ENCODE measurements around the gene SHD. TPM values are rescaled to one million over a fixed set of nuclear protein-coding genes. Genes with fewer than 3 reads are reported as not detected.
"Not testable (repeated sequence)": the region's sequence is repeated elsewhere in the genome, so short reads cannot be mapped to it uniquely, and the experiment has no call there.

Gene SHD
- total and polyA plus RNA-seq, 4 donors = not detected

DNA sequence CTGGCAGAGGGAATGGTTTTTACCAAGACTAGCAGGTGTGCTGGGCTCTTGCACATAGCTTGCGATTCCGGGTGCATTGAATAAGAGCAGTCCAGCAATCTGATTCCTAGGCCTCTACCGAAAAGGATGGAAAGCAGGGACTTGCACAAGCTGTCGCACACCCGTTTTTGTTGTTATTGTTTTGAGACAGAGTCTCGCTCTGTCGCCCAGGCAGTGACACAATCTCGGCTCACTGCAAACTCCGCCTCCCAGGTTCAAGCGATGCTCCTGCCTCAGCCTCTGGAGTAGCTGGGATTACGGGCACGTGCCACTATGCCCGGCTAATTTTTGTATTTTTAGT lies 44.2 kb upstream of the SHD start:
- peaks cover 0 to 2% (median 0%) of the 10 kb centered on the region in 4 donors for H3K9me3 ChIP-seq (ENCODE audit: control insufficient read depth in 4 of 4, insufficient read depth in 3 of 4, low read length in 3 of 4)
- no peaks in the 10 kb centered on the region for H3K27me3 ChIP-seq (ENCODE audit: control insufficient read depth in 3 of 3, insufficient read depth in 3 of 3, low read length in 2 of 3)
- H3K4me3 ChIP-seq = no peak overlapping the region
- TF ChIP-seq, protein P1, sequence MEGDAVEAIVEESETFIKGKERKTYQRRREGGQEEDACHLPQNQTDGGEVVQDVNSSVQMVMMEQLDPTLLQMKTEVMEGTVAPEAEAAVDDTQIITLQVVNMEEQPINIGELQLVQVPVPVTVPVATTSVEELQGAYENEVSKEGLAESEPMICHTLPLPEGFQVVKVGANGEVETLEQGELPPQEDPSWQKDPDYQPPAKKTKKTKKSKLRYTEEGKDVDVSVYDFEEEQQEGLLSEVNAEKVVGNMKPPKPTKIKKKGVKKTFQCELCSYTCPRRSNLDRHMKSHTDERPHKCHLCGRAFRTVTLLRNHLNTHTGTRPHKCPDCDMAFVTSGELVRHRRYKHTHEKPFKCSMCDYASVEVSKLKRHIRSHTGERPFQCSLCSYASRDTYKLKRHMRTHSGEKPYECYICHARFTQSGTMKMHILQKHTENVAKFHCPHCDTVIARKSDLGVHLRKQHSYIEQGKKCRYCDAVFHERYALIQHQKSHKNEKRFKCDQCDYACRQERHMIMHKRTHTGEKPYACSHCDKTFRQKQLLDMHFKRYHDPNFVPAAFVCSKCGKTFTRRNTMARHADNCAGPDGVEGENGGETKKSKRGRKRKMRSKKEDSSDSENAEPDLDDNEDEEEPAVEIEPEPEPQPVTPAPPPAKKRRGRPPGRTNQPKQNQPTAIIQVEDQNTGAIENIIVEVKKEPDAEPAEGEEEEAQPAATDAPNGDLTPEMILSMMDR (IDR thresholded peaks at IDR 0.05; ENCODE audit: control extremely low read depth, extremely low read depth) = no peak
- H3K9ac ChIP-seq (ENCODE audit: insufficient read depth in 1 of 2, low read length in 2 of 2) = no peak overlapping the region
- DNase-seq (no peak), ATAC-seq (ENCODE audit: insufficient read depth, low FRiP score) (no peak)
- H3K4me1 ChIP-seq (ENCODE audit: control insufficient read depth in 5 of 5, insufficient read depth in 5 of 5, low read length in 5 of 5) = no peaks in the 10 kb centered on the region
- H3K36me3 ChIP-seq (ENCODE audit: control insufficient read depth in 4 of 4, insufficient read depth in 4 of 4, low read length in 4 of 4) = no peaks in the 10 kb centered on the region
- H3K27ac ChIP-seq (ENCODE audit: low read depth in 1 of 2, low read length in 1 of 2) = no peak overlapping the region
- WGBS, 2 donors = 75 to 78% methylated on average over 13 of the region's 13 CpGs

DNA sequence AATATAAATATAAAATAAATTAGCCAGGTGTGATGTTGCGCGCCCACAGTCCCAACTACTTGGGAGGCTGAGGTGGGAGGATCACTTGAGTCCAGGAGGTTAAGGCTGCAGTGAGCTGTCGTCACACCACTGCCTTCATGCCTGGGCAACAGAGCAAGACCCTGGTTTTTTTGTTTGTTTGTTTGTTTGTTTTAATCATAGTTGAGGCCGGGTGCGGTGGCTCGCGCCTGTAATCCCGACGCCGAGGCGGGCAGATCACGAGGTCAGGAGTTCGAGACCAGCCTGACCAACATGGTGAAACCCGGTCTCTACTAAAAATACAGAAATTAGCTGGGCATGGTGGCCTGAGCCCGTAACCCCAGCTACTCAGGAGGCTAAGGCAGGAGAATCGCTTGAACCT lies 41.6 kb upstream of the SHD start:
- WGBS, 2 donors = 90 to 96% methylated on average over 16 of the region's 16 CpGs
- H3K4me3 ChIP-seq; ATAC-seq (ENCODE audit: insufficient read depth, low FRiP score): not testable (repeated sequence)

DNA sequence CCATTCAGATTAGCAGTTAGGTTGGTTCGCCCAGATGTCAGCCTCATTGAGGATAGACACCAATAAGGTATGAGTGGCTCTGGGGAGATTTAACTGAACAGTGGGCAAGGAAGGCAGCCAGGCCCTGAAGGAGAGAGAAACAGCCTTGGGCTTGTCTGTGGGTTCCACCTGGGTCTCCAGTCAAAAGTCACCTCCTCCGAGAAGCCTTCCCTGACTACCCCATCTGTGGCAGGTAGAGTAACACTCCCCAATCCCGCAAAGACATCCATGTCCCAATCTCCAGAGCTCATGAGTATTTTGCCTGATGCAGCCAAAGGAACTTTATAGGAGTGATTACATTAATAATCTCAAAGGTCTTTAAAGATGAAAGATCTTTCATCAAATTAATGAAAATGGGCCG lies 40.2 kb upstream of the SHD start:
- Histone ChIP-seq H3K9me3 (ENCODE audit: control insufficient read depth in 4 of 4, insufficient read depth in 3 of 4, low read length in 3 of 4) (peaks cover 0 to 2% (median 0%) of the 10 kb centered on the region in 4 donors), H3K4me3 (no peak overlapping the region), H3K9ac (ENCODE audit: insufficient read depth in 1 of 2, low read length in 2 of 2) (no peak overlapping the region), H3K27ac (ENCODE audit: low read depth in 1 of 2, low read length in 1 of 2) (no peak overlapping the region), H3K36me3 (ENCODE audit: control insufficient read depth in 4 of 4, insufficient read depth in 4 of 4, low read length in 4 of 4) (no peaks in the 10 kb centered on the region), H3K27me3 (ENCODE audit: control insufficient read depth in 3 of 3, insufficient read depth in 3 of 3, low read length in 2 of 3) (no peaks in the 10 kb centered on the region), H3K4me1 (ENCODE audit: control insufficient read depth in 5 of 5, insufficient read depth in 5 of 5, low read length in 5 of 5) (no peaks in the 10 kb centered on the region)
- no peak for DNase-seq
- ATAC-seq (ENCODE audit: insufficient read depth, low FRiP score) = no peak
- WGBS, 2 donors = 89 to 90% methylated on average over 4 of the region's 4 CpGs
- TF ChIP-seq, protein P1 (IDR thresholded peaks at IDR 0.05; ENCODE audit: control extremely low read depth, extremely low read depth) = no peak

More for the DNA sequence above, 41.6 kb upstream of the SHD start:
- not testable (repeated sequence) for H3K4me1 ChIP-seq (ENCODE audit: control insufficient read depth in 5 of 5, insufficient read depth in 5 of 5, low read length in 5 of 5); H3K36me3 ChIP-seq (ENCODE audit: control insufficient read depth in 4 of 4, insufficient read depth in 4 of 4, low read length in 4 of 4); DNase-seq; H3K27me3 ChIP-seq (ENCODE audit: control insufficient read depth in 3 of 3, insufficient read depth in 3 of 3, low read length in 2 of 3); H3K9me3 ChIP-seq (ENCODE audit: control insufficient read depth in 4 of 4, insufficient read depth in 3 of 4, low read length in 3 of 4); H3K27ac ChIP-seq (ENCODE audit: low read depth in 1 of 2, low read length in 1 of 2); H3K9ac ChIP-seq (ENCODE audit: insufficient read depth in 1 of 2, low read length in 2 of 2)

DNA sequence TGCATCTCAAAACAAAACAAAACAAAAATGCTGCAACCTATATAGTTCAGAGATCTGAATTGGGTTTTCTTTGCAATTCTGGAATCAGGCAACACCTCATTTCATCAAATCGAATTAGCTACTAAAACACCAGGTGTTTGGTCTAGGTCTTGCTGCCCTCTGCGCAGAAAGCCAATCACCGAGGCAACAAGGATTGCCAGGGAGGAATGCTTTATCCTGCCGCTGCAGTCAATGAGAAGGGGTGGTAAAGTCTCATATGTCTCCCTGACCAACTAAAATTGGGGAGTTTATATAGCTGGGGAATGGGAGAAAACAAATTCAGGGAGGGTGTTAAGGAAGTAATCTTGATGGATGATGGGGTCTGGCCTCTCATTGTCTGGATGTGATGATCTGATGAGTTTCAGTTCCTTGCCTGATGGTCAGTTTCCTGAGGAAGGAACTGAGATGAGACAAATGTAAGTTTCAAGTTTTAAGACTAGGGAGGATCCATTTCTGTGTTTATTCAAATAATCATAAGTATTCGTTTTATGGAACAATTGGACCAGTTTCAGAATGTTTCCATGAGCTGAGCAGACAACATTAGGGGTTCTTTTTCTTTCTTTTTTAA lies 37.1 kb upstream of the SHD start:
- no peak for DNase-seq
- no peak overlapping the region for H3K9ac ChIP-seq (ENCODE audit: insufficient read depth in 1 of 2, low read length in 2 of 2)

DNA sequence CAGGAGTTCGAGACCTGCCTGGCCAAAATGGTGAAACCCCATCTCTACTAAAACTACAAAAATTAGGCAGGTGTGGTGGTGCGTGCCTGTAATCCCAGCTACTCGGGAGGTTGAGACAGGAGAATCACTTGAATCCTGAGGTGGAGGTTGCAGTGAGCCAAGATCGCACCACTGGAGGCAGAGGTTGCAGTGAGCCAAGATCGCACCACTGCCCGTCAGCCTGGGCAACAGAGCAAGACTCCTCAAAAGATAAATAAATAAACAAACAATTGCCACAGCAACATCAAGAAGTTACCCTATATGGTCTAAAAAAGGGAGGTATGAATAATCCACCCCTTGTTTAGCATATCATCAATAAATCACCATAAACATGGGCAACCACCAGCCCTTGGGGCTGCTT lies 33.1 kb upstream of the SHD start:
- not testable (repeated sequence) for DNase-seq; ATAC-seq (ENCODE audit: insufficient read depth, low FRiP score); H3K27ac ChIP-seq (ENCODE audit: low read depth in 1 of 2, low read length in 1 of 2); H3K4me1 ChIP-seq (ENCODE audit: control insufficient read depth in 5 of 5, insufficient read depth in 5 of 5, low read length in 5 of 5); H3K9ac ChIP-seq (ENCODE audit: insufficient read depth in 1 of 2, low read length in 2 of 2); H3K4me3 ChIP-seq; H3K9me3 ChIP-seq (ENCODE audit: control insufficient read depth in 4 of 4, insufficient read depth in 3 of 4, low read length in 3 of 4); H3K27me3 ChIP-seq (ENCODE audit: control insufficient read depth in 3 of 3, insufficient read depth in 3 of 3, low read length in 2 of 3)
- H3K36me3 ChIP-seq (ENCODE audit: control insufficient read depth in 4 of 4, insufficient read depth in 4 of 4, low read length in 4 of 4) = peaks cover 7 to 19% (median 15%) of the 10 kb centered on the region in 4 donors
- 96 to 97% methylated on average over 6 of the region's 6 CpGs for WGBS, 2 donors

More for the DNA sequence above, 37.1 kb upstream of the SHD start:
- TF ChIP-seq, protein P1 (IDR thresholded peaks at IDR 0.05; ENCODE audit: control extremely low read depth, extremely low read depth) = no peak
- Histone ChIP-seq H3K9me3 (ENCODE audit: control insufficient read depth in 4 of 4, insufficient read depth in 3 of 4, low read length in 3 of 4) (peaks cover 0 to 2% (median 0%) of the 10 kb centered on the region in 4 donors), H3K27me3 (ENCODE audit: control insufficient read depth in 3 of 3, insufficient read depth in 3 of 3, low read length in 2 of 3) (no peaks in the 10 kb centered on the region), H3K4me1 (ENCODE audit: control insufficient read depth in 5 of 5, insufficient read depth in 5 of 5, low read length in 5 of 5) (peaks cover 0 to 3% (median 0%) of the 10 kb centered on the region in 5 donors), H3K36me3 (ENCODE audit: control insufficient read depth in 4 of 4, insufficient read depth in 4 of 4, low read length in 4 of 4) (no peaks in the 10 kb centered on the region), H3K4me3 (no peak overlapping the region), H3K27ac (ENCODE audit: low read depth in 1 of 2, low read length in 1 of 2) (no peak overlapping the region)
- 70 to 83% methylated on average over 5 of the region's 5 CpGs for WGBS, 2 donors
- ATAC-seq (ENCODE audit: insufficient read depth, low FRiP score) = no peak
